Measurements from ENCODE around the gene TAMALIN. TPM values are rescaled to one million over a fixed set of nuclear protein-coding genes. Genes with fewer than 3 reads are reported as not detected.

Gene TAMALIN
- total and polyA plus RNA-seq, 2 of the 4 experiments (the other 2 are of a cell fraction) = 2.7 to 5.3 TPM

GRCh38 chr12:52059582-52060497, 53.1 kb downstream of the TAMALIN start:
- Histone ChIP-seq H3K4me2 (ENCODE audit: low read depth, low read length) (no peak overlapping the region), H3K9me3 (ENCODE audit: control insufficient read depth, insufficient read depth, low read length) (no peaks in the 10 kb centered on the region), H3K27me3 (ENCODE audit: control insufficient read depth, insufficient read depth, low read length) (no peaks in the 10 kb centered on the region), H3K18ac (ENCODE audit: low read depth, low read length) (no peak overlapping the region), H3K23ac (ENCODE audit: low read depth, low read length) (no peak overlapping the region), H3K4me1 (ENCODE audit: control insufficient read depth, insufficient read depth, low read length) (peaks cover 24% of the 10 kb centered on the region), H3K14ac (replicated peaks; ENCODE audit: low read depth, low read length) (no peak overlapping the region), H2BK120ac (ENCODE audit: low read depth, low read length) (no peak overlapping the region), H3K36me3 (ENCODE audit: control insufficient read depth, insufficient read depth, low read length) (peaks cover 40% of the 10 kb centered on the region), H2AK5ac (ENCODE audit: low read depth, low read length) (peak overlapping the region; percentile 14; the same call in 1 of the 2 replicates), H2BK20ac (ENCODE audit: low read depth, low read length) (no peak overlapping the region), H2AK9ac (replicated peaks; ENCODE audit: low read depth, low read length, poor library complexity) (no peak overlapping the region), H3K4me3 (ENCODE audit: insufficient read depth, low read depth, low read length) (no peak overlapping the region), H3K79me1 (ENCODE audit: low read depth in 1 of 2, low read length in 2 of 2) (peaks cover 0 to 13% of the 10 kb centered on the region in 2 experiments; a peak in 1 of 4 replicates), H4K5ac (ENCODE audit: low read depth, low read length) (no peak overlapping the region), H3K9ac (ENCODE audit: low read depth, low read length) (no peak overlapping the region), H3K56ac (ENCODE audit: extremely low read depth, insufficient read depth, low read length) (no peak overlapping the region), H2BK5ac (ENCODE audit: low read depth, low read length, poor library complexity, severe bottlenecking) (no peak overlapping the region), H3K27ac (ENCODE audit: insufficient read depth, low read length) (no peak overlapping the region), H2AFZ (replicated peaks; ENCODE audit: low read length, poor library complexity) (peak overlapping the region; percentile 33), H2BK15ac (ENCODE audit: low read depth, low read length) (no peak overlapping the region), H4K91ac (ENCODE audit: insufficient read depth, low read depth, low read length) (no peak overlapping the region), H3K9me1 (ENCODE audit: insufficient read depth, low read length) (peaks cover 7% of the 10 kb centered on the region), H3K4ac (ENCODE audit: low read depth, low read length) (no peak overlapping the region), H4K8ac (ENCODE audit: low read depth in 2 of 2, low read length in 2 of 2) (no peak overlapping the region), H4K20me1 (ENCODE audit: insufficient read depth, low read length) (peaks cover 10% of the 10 kb centered on the region)
- BruUV-seq (replicated peaks) = no TSS peak
- in situ Hi-C loops (cut with MboI; ENCODE audit: low sequenced_read_pairs) = no loop called here
- ChIA-PET CTCF (interaction anchor here (1.2 to 2.2 kb wide), 2 partner anchors 8 to 34 kb away, joined by 4 to 10 read pairs; no protein-coding TSS in a partner anchor), POLR2A (ENCODE audit: unreplicated experiment) (no interaction called here)
- TF ChIP-seq RFX5 (IDR thresholded peaks at IDR 0.05; ENCODE audit: low read depth, low read length) (no peak), NFE2L2 (IDR thresholded peaks at IDR 0.05; ENCODE audit: low read depth, low read length) (peak; percentile 40; the same call in 1 of the 2 replicates), MXI1 (IDR thresholded peaks at IDR 0.05; ENCODE audit: borderline replicate concordance, low read depth, low read length) (no peak), BHLHE40 (IDR thresholded peaks at IDR 0.05; ENCODE audit: low read depth, low read length) (peak; percentile 42; the same call in 1 of the 2 replicates), CEBPB (IDR thresholded peaks at IDR 0.05; ENCODE audit: low read depth, low read length) (0 out of 2 replicates have a peak, but pooled peaks have one; percentile 0), SMC3 (IDR thresholded peaks at IDR 0.05; ENCODE audit: low read depth, low read length) (peak; percentile 8; the same call in 1 of the 2 replicates), CHD1 (IDR thresholded peaks at IDR 0.05; ENCODE audit: low read depth, low read length) (no peak; the same call in none of the 2 replicates), USF2 (IDR thresholded peaks at IDR 0.05; ENCODE audit: low read depth, low read length) (peak; percentile 50), ELK1 (IDR thresholded peaks at IDR 0.05; ENCODE audit: borderline replicate concordance, low read depth, low read length) (no peak), POLR2A (IDR thresholded peaks at IDR 0.05; ENCODE audit: low read depth, low read length) (peak; percentile 96), MAZ (IDR thresholded peaks at IDR 0.05; ENCODE audit: borderline replicate concordance, low read depth, low read length) (no peak; the same call in 1 of the 2 replicates), FOS (IDR thresholded peaks at IDR 0.05; ENCODE audit: low read depth, low read length) (0 out of 2 replicates have a peak, but pooled peaks have one; percentile 35), RCOR1 (IDR thresholded peaks at IDR 0.05; ENCODE audit: insufficient replicate concordance, low read length) (no peak)
- DNase-seq (peak; percentile 87), ATAC-seq (ENCODE audit: low read depth) (no peak)
- dilution Hi-C loops (cut with HindIII; ENCODE audit: low sequenced_read_pairs, unreplicated experiment) = no loop called here
- intact Hi-C loops (cut with micrococcal nuclease) = no loop called here
- 77% methylated on average over 5 of the region's 12 CpGs; no CpG with 5 or more reads in 1 of the 2 experiments for WGBS, 2 experiments (ENCODE audit: extremely low coverage in 2 of 2, insufficient read length in 1 of 2)
